Lower leg skin (tissue), 3 donors: Measurements from ENCODE around the gene TASOR.

Experiments
- POLR2A ChIP-seq, 2 donors: fragments of 450-650 bp; IDR thresholded peaks; one replicate each; pipeline ENCODE4 v1.6.1; 2016 to 2017; ENCODE audit warnings: antibody characterized with exemption in 2 of 2, mild to moderate bottlenecking in 1 of 2, moderate library complexity in 1 of 2
- TF ChIP-seq, protein P1 (sequence below), 3 donors: fragments of 450-650 bp; IDR thresholded peaks; one replicate each; pipeline ENCODE4 v1.5.1; 2016; ENCODE audit warnings: antibody characterized with exemption in 3 of 3, mild to moderate bottlenecking in 3 of 3, moderate library complexity in 2 of 3

DNA sequence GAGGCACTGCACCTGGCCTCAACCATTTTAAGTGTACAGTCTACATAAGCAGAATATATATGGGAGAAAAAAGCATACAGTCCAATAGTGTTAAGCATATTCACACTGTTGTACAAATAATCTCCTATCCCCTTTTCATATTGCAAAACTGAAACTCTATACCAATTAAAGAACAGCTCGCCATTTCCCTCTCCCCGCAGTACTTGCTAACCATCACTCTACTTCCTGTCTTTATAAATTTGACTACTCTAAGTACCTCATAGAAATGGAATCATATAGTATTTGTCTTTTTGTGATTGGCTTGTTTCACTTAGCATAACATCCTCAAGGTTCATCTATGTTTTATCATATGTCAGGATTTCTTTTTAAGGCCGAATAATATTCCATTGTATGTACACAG, 21.6 kb upstream of the TASOR start:
- no peak for TF ChIP-seq POLR2A (IDR thresholded peaks at IDR 0.05)
- TF ChIP-seq, protein P1, sequence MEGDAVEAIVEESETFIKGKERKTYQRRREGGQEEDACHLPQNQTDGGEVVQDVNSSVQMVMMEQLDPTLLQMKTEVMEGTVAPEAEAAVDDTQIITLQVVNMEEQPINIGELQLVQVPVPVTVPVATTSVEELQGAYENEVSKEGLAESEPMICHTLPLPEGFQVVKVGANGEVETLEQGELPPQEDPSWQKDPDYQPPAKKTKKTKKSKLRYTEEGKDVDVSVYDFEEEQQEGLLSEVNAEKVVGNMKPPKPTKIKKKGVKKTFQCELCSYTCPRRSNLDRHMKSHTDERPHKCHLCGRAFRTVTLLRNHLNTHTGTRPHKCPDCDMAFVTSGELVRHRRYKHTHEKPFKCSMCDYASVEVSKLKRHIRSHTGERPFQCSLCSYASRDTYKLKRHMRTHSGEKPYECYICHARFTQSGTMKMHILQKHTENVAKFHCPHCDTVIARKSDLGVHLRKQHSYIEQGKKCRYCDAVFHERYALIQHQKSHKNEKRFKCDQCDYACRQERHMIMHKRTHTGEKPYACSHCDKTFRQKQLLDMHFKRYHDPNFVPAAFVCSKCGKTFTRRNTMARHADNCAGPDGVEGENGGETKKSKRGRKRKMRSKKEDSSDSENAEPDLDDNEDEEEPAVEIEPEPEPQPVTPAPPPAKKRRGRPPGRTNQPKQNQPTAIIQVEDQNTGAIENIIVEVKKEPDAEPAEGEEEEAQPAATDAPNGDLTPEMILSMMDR (IDR thresholded peaks at IDR 0.05): no peak
